Left colon (tissue), 2 donors: Measurements from ENCODE around the gene ISM1. TPM values are rescaled to one million over a fixed set of nuclear protein-coding genes. Genes with fewer than 3 reads are reported as not detected.
A peak's percentile ranks its signal among the peaks of the same experiment; 100 is the strongest.

Experiments
- ATAC-seq: fragments of 200-7000 bp; cut with Tn5 transposase; one replicate; pipeline ENCODE4 v1.9.1; 2020; ENCODE audit warnings: mild to moderate bottlenecking, moderate library complexity
- DNase-seq, 2 donors: peaks; one replicate each; pipeline ENCODE4 v3.0.0-alpha.2; 2020
- intact Hi-C, 2 donors: fragments of 100-400 bp; cut with DNase I in 1 of 2; cut with micrococcal nuclease in 1 of 2; formaldehyde crosslinking; loops; one replicate each; pipeline versions ENCODE4 v1.11.2 to v1.14.0; 2022; cut with DNase I, micrococcal nuclease
- total RNA-seq, 2 donors: library from RNA; stranded (reverse); fragmentation: NEBNext Ultra II Directional; extraction: Animal tissue kit (Norgen Biotek cat#: 25700); gene quantifications; one replicate each; pipeline ENCODE4 v1.2.1, GENCODE V29; 2021
- donor health status: DM: no; HTN: no; CAD: no.
- donor health status: DM: yes; HTN: yes; CAD: no.

Gene ISM1
- total RNA-seq, 2 donors from 2014 or later = 0.18 to 0.25 TPM

GRCh38 chr20:13271977-13272975, 51.2 kb downstream of the ISM1 start:
- intact Hi-C loops = loop anchor here in 1 of 2 donors (10.0 kb wide), 1 partner anchor 147 kb away; no protein-coding TSS in a partner anchor
- ATAC-seq = no peak

GRCh38 chr20:13274275-13274861, 53.3 kb downstream of the ISM1 start:
- intact Hi-C loops = loop anchor here in 1 of 2 donors (10.0 kb wide), 1 partner anchor 150 kb away; no protein-coding TSS in a partner anchor
- ATAC-seq (no peak), DNase-seq (no peak)

More at GRCh38 chr20:13271977-13272975, 51.2 kb downstream of the ISM1 start:
- DNase-seq = no peak

- ATAC-seq (no peak), DNase-seq (no peak)
- intact Hi-C loops = loop anchor here in 1 of 2 donors (10.0 kb wide), 1 partner anchor 152 kb away; no protein-coding TSS in a partner anchor
Measured at GRCh38 chr20:13276945-13277541, 56.0 kb downstream of the ISM1 start.

GRCh38 chr20:13277663-13278295, 56.7 kb downstream of the ISM1 start:
- ATAC-seq (no peak), DNase-seq (no peak)
- intact Hi-C loops = loop anchor here in 1 of 2 donors (10.0 kb wide), 1 partner anchor 153 kb away; no protein-coding TSS in a partner anchor

- ATAC-seq (no peak), DNase-seq (no peak)
- intact Hi-C loops = loop anchor here in 1 of 2 donors (10.0 kb wide), 1 partner anchor 154 kb away; no protein-coding TSS in a partner anchor
Measured at GRCh38 chr20:13278812-13279570, 57.9 kb downstream of the ISM1 start.

GRCh38 chr20:13280609-13281324, 59.7 kb downstream of the ISM1 start:
- DNase-seq (no peak), ATAC-seq (no peak)
- intact Hi-C loops = no loop called here

GRCh38 chr20:13283869-13284829, 63.1 kb downstream of the ISM1 start:
- no peak for DNase-seq
- intact Hi-C loops = no loop called here
- no peak for ATAC-seq

- ATAC-seq = no peak
- no peak for DNase-seq
- intact Hi-C loops = no loop called here
Measured at GRCh38 chr20:13284830-13285229, 63.8 kb downstream of the ISM1 start.

GRCh38 chr20:13285408-13285807, 64.3 kb downstream of the ISM1 start:
- ATAC-seq (no peak), DNase-seq (no peak)
- intact Hi-C loops = no loop called here

- ATAC-seq (no peak), DNase-seq (no peak)
- intact Hi-C loops = no loop called here
Measured at GRCh38 chr20:13286052-13286451, 65.0 kb downstream of the ISM1 start.

GRCh38 chr20:13286607-13287006, 65.5 kb downstream of the ISM1 start:
- ATAC-seq = no peak
- intact Hi-C loops = no loop called here
- DNase-seq = no peak

GRCh38 chr20:13288357-13288756, 67.3 kb downstream of the ISM1 start:
- no peak for ATAC-seq
- no peak for DNase-seq
- intact Hi-C loops = no loop called here

GRCh38 chr20:13289031-13289430, 68.0 kb downstream of the ISM1 start:
- ATAC-seq (no peak), DNase-seq (no peak)
- intact Hi-C loops = no loop called here

GRCh38 chr20:13290724-13291123, 69.7 kb downstream of the ISM1 start:
- intact Hi-C loops = no loop called here
- ATAC-seq (no peak), DNase-seq (no peak)

GRCh38 chr20:13291157-13291556, 70.1 kb downstream of the ISM1 start:
- peak; percentile 79 for ATAC-seq
- peak in 1 of 2 donors; percentile 17 for DNase-seq
- intact Hi-C loops = no loop called here

GRCh38 chr20:13292201-13292885, 71.3 kb downstream of the ISM1 start:
- intact Hi-C loops = no loop called here
- DNase-seq = no peak
- peak; percentile 40 for ATAC-seq
